Measurements from ENCODE around the gene ERN2. TPM values are rescaled to one million over a fixed set of nuclear protein-coding genes. Genes with fewer than 3 reads are reported as not detected.

The ERN2 gene
- total and polyA plus RNA-seq, 2 of the 13 experiments (the other 11 are each of a cell fraction or from before 2014, with no cell fraction given) = 2.2 to 3.5 TPM

DNA sequence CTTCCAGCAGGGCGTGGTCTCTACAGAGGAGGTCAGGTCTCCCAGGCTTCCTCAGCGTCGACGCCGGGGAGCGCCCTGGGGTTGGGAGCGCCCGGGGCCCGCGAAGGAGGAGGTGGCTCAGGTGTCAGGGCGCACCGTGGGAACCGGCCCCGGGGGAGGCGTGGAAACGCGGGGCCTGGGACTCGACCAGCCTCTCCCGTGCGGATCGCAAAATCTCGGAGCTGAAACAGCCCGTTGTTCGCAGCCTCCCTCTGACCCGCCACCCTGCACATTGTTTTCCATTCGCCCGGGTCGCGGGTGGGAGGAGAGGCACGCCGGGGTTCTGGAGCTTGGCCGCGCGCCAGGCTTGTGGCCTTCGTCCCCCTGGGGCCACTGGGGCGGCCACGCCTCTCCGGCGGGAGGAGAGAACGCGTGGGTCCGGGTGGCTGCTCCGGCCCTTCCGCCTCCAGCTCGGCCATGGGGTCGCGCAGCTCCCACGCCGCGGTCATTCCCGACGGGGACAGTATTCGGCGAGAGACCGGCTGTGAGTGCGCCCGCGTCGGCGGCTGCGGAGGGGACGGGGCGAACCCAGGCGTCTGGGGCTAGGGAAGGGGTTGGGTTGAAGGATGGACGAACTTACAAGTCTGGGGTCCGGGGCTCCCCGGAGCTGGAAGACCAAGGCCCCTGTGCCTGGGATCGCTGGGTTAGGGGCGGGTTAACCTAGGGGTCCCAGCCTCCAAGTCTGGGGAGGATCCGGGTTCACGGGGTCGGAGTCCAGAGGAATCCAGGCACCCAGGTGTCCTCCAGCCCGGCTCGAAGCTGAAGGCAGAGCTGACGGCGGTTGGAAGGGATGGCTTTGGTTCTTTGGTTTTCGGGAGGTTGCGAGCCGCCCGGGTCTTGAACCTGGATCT, 41.8 kb upstream of the ERN2 start, which contains the start of gene CHP2 (continued):
- TF ChIP-seq, protein P1, sequence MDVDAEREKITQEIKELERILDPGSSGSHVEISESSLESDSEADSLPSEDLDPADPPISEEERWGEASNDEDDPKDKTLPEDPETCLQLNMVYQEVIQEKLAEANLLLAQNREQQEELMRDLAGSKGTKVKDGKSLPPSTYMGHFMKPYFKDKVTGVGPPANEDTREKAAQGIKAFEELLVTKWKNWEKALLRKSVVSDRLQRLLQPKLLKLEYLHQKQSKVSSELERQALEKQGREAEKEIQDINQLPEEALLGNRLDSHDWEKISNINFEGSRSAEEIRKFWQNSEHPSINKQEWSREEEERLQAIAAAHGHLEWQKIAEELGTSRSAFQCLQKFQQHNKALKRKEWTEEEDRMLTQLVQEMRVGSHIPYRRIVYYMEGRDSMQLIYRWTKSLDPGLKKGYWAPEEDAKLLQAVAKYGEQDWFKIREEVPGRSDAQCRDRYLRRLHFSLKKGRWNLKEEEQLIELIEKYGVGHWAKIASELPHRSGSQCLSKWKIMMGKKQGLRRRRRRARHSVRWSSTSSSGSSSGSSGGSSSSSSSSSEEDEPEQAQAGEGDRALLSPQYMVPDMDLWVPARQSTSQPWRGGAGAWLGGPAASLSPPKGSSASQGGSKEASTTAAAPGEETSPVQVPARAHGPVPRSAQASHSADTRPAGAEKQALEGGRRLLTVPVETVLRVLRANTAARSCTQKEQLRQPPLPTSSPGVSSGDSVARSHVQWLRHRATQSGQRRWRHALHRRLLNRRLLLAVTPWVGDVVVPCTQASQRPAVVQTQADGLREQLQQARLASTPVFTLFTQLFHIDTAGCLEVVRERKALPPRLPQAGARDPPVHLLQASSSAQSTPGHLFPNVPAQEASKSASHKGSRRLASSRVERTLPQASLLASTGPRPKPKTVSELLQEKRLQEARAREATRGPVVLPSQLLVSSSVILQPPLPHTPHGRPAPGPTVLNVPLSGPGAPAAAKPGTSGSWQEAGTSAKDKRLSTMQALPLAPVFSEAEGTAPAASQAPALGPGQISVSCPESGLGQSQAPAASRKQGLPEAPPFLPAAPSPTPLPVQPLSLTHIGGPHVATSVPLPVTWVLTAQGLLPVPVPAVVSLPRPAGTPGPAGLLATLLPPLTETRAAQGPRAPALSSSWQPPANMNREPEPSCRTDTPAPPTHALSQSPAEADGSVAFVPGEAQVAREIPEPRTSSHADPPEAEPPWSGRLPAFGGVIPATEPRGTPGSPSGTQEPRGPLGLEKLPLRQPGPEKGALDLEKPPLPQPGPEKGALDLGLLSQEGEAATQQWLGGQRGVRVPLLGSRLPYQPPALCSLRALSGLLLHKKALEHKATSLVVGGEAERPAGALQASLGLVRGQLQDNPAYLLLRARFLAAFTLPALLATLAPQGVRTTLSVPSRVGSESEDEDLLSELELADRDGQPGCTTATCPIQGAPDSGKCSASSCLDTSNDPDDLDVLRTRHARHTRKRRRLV (CRISPR knock-in tag; IDR thresholded peaks at IDR 0.05) = no peak
- TF ChIP-seq ZSCAN20 (CRISPR knock-in tag; IDR thresholded peaks at IDR 0.05; ENCODE audit: borderline replicate concordance) (peak; percentile 2; the same call in 1 of the 2 replicates), SNAI1 (CRISPR knock-in tag; IDR thresholded peaks at IDR 0.05; ENCODE audit: borderline replicate concordance) (no peak), ZNF274 (CRISPR knock-in tag; IDR thresholded peaks at IDR 0.05) (0 out of 2 replicates have a peak, but pooled peaks have one; percentile 47), ATRX (CRISPR knock-in tag; IDR thresholded peaks at IDR 0.05; ENCODE audit: borderline replicate concordance) (no peak), KDM6A (CRISPR knock-in tag; IDR thresholded peaks at IDR 0.05; ENCODE audit: low read depth) (no peak), PLRG1 (conservative IDR thresholded peaks at IDR 0.05) (no peak), SIX4 (CRISPR knock-in tag; IDR thresholded peaks at IDR 0.05) (no peak)
- TF ChIP-seq, protein P2, sequence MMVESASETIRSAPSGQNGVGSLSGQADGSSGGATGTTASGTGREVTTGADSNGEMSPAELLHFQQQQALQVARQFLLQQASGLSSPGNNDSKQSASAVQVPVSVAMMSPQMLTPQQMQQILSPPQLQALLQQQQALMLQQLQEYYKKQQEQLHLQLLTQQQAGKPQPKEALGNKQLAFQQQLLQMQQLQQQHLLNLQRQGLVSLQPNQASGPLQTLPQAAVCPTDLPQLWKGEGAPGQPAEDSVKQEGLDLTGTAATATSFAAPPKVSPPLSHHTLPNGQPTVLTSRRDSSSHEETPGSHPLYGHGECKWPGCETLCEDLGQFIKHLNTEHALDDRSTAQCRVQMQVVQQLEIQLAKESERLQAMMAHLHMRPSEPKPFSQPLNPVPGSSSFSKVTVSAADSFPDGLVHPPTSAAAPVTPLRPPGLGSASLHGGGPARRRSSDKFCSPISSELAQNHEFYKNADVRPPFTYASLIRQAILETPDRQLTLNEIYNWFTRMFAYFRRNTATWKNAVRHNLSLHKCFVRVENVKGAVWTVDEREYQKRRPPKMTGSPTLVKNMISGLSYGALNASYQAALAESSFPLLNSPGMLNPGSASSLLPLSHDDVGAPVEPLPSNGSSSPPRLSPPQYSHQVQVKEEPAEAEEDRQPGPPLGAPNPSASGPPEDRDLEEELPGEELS (CRISPR knock-in tag; IDR thresholded peaks at IDR 0.05) = peak; percentile 34; the same call in 1 of the 2 replicates
- TF ChIP-seq, protein P3, sequence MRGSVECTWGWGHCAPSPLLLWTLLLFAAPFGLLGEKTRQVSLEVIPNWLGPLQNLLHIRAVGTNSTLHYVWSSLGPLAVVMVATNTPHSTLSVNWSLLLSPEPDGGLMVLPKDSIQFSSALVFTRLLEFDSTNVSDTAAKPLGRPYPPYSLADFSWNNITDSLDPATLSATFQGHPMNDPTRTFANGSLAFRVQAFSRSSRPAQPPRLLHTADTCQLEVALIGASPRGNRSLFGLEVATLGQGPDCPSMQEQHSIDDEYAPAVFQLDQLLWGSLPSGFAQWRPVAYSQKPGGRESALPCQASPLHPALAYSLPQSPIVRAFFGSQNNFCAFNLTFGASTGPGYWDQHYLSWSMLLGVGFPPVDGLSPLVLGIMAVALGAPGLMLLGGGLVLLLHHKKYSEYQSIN (CRISPR knock-in tag; IDR thresholded peaks at IDR 0.05; ENCODE audit: borderline replicate concordance) = no peak
- TF ChIP-seq, protein P4, sequence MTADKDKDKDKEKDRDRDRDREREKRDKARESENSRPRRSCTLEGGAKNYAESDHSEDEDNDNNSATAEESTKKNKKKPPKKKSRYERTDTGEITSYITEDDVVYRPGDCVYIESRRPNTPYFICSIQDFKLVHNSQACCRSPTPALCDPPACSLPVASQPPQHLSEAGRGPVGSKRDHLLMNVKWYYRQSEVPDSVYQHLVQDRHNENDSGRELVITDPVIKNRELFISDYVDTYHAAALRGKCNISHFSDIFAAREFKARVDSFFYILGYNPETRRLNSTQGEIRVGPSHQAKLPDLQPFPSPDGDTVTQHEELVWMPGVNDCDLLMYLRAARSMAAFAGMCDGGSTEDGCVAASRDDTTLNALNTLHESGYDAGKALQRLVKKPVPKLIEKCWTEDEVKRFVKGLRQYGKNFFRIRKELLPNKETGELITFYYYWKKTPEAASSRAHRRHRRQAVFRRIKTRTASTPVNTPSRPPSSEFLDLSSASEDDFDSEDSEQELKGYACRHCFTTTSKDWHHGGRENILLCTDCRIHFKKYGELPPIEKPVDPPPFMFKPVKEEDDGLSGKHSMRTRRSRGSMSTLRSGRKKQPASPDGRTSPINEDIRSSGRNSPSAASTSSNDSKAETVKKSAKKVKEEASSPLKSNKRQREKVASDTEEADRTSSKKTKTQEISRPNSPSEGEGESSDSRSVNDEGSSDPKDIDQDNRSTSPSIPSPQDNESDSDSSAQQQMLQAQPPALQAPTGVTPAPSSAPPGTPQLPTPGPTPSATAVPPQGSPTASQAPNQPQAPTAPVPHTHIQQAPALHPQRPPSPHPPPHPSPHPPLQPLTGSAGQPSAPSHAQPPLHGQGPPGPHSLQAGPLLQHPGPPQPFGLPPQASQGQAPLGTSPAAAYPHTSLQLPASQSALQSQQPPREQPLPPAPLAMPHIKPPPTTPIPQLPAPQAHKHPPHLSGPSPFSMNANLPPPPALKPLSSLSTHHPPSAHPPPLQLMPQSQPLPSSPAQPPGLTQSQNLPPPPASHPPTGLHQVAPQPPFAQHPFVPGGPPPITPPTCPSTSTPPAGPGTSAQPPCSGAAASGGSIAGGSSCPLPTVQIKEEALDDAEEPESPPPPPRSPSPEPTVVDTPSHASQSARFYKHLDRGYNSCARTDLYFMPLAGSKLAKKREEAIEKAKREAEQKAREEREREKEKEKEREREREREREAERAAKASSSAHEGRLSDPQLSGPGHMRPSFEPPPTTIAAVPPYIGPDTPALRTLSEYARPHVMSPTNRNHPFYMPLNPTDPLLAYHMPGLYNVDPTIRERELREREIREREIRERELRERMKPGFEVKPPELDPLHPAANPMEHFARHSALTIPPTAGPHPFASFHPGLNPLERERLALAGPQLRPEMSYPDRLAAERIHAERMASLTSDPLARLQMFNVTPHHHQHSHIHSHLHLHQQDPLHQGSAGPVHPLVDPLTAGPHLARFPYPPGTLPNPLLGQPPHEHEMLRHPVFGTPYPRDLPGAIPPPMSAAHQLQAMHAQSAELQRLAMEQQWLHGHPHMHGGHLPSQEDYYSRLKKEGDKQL (CRISPR knock-in tag; IDR thresholded peaks at IDR 0.05; ENCODE audit: low read depth) = no peak
- TF ChIP-seq, protein P5, sequence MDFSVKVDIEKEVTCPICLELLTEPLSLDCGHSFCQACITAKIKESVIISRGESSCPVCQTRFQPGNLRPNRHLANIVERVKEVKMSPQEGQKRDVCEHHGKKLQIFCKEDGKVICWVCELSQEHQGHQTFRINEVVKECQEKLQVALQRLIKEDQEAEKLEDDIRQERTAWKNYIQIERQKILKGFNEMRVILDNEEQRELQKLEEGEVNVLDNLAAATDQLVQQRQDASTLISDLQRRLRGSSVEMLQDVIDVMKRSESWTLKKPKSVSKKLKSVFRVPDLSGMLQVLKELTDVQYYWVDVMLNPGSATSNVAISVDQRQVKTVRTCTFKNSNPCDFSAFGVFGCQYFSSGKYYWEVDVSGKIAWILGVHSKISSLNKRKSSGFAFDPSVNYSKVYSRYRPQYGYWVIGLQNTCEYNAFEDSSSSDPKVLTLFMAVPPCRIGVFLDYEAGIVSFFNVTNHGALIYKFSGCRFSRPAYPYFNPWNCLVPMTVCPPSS (IDR thresholded peaks at IDR 0.05) = no peak

All from HepG2 (cell line).